SIG-M5 (cell line): ENCODE measurements around the gene PDGFRB.

Experiments used
- DNase-seq: peaks from one replicate; lab custom pipeline; 2025; lab: John Stamatoyannopoulos, UW

The PDGFRB gene

DNA sequence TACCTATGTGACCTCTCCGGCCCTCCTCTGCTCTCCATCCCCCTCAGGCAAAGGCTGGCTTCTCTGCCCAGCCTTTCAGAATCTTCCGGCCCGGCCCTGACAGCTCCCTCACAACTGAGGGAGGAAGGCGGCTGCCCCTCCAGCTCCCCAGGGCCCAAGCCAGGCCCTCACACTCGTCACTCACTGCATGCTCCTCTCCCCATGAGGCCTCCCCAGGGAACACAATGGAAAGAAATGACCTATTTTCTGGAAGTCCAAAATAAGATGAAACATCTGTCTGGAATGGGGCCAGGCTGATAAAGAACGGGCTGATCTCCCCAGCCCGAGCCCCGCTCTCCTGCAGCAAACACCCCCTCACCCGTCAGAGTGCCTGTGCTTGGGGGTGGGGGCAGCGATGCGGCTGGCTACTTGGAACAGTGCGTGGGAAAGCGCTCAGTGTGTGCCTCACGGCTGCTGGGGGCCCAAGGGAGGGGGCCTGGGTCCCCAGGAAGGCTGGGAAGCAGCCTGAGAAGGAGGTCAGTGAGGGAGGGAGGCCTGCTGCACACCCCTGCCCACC is 11.3 kb downstream of the PDGFRB start:
- DNase-seq: no peak

DNA sequence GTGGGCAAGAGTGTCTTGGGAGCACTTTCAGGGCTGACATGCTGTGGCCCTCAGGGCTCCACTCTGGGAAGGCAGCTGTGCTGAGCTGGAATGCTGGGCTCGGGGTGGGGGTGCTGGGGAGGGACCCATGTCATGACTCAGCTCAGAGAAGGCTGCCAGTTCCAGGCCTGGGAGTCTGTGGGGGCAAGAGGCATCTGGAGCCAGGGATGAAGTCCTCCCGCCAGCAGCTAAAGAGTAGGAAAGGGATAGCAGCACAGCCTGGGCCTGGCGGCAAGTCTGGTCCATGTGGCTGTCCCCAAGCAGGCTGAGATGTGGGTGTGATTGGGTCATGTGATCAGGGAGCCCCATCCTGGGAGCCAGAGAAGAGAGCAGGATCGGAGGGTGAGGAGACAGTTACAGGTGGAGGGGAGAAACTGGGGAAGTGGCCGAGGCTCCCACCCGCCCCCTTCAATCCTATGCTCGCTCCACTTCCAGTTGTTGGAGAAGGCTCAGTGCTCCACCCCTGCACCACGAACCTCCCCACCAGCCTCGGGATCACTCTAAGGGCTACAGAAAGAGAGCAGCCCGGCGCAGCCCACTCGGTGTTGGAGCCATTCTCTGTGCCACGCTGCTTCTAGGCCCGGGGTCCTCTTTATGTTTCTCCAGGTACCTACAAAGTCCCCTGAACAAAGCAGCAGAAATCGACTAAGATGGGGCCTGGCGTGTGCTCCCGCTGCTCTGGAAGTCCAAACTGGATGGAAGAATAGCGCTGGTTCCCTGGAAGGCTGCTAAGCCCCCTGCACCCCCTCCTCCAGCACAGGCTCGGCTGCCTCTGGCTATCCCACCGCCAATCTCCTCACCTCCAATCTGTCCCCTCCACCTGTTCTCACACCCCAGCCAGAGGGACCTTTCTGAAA is 12.0 kb downstream of the PDGFRB start:
- DNase-seq: no peak

DNA sequence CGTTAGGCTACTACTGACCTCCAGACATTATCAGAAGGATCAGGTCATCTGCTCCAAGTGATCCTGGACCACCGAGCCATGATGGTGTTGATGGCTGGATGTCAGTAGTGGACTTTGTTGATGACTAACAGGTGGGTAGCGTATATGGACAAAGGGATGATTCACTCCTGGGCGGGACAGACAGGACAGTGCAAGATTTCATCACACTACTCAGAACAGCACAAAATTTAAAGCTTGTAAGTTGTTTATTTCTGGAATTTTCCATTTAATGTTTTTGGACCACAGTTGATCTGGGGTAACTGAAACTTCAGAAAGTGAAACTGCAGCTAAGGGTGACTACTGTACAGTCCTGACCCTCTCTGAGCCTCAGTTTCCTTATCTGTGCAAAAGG is 12.7 kb downstream of the PDGFRB start:
- DNase-seq: peak; percentile 59

DNA sequence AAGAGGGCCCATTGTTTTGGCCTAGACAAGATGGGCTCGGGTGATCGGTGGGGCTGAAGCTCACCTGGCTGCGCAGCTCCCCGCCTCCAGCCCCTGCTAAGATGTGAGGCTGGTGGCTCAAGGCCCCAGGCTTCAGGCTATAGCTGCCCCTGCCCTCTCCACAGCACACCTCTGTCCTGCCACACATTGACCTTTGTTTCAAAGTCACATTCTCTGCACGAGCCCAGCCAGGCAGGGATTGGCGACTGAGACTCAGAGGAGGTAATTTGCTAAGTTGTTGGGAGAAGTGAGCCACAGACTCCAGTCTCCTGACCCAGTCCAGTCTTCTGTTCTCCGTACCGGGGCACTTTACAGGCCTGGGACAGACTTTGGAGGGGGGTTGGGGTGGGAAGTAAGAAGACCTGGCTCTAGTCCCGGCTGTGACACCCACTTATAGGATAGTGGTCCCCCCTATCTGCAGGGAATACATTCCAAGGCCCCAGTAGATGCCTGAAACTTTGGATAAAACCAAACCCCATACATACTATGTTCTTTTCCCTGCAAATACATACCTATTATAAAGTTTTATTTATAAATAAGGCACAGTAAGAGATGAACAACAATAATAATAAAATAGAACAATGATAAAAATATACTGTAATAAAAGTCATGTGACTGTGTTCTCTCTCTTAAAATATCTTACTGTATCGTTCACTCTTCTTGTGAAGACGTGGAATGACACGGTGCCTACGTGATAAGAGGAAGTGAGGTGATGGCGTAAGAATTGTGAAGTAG is 13.3 kb downstream of the PDGFRB start:
- no peak for DNase-seq

DNA sequence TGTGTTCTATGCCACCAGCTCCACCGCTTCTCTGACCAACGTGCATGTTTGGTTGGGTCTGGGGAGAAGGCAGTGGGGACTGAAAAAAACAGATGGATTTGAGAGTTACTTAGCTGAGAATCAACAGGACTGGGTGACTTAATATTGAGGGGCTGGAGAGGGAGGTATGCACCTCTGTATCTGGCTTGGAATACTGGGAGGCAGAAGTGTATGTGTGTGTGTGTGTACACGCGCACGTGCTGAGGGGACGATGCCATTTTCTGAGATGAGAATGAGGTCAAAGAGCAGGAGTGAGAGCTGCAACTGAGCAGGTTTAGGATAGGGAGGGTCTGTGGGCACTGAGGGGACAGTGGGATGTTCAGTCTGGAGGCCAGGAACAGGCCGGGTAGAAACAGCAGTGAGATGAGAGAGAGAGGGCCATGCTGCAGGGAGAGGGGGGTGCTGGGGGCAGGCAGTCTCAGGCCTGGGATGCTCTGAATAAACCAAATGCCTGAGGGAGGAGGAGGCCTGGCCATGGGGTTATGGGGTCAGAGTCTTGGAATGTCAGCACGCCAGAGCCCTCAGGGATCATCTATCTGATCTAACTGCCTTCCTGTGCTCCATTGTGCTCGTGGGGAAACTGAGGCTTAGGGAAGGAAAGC is 14.0 kb downstream of the PDGFRB start:
- no peak for DNase-seq

DNA sequence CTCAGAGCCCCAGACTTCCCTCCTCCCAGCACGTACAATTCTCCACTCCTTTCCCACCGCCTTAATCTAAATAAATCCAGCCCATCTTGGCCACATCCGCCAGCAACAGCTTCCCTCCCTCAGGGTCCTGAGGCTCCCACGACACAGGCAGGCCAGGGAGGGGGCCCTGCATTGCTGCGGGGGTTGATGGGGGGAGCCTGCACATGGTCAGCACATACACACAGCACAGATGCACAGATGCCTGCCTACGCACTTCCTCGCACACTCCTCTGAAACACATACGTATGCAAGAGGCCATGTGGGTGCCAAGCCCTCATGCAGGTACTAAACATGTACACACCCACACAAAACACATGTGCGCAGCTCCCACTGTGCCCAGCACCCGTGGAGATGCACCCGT is 14.8 kb downstream of the PDGFRB start:
- no peak for DNase-seq

DNA sequence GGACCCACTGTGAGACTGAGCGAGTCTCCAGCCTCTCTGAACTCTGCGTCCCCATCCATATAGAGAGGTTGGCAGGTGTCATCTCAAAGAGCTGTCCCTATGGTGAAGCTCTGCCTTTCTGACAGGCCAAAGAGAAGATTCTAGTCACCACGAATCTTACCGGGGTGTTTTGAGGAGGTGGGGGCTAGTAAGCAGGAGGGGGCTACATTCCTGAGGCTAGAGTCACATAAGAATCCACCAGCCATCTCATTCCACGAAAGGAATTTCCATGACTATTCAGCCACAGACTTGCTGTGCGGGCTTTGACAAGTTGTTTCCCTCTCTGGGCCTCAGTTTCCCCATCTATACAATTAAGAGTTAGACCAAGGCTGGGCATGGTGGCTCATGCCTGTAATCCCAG is 16.3 kb downstream of the PDGFRB start:
- DNase-seq: no peak

DNA sequence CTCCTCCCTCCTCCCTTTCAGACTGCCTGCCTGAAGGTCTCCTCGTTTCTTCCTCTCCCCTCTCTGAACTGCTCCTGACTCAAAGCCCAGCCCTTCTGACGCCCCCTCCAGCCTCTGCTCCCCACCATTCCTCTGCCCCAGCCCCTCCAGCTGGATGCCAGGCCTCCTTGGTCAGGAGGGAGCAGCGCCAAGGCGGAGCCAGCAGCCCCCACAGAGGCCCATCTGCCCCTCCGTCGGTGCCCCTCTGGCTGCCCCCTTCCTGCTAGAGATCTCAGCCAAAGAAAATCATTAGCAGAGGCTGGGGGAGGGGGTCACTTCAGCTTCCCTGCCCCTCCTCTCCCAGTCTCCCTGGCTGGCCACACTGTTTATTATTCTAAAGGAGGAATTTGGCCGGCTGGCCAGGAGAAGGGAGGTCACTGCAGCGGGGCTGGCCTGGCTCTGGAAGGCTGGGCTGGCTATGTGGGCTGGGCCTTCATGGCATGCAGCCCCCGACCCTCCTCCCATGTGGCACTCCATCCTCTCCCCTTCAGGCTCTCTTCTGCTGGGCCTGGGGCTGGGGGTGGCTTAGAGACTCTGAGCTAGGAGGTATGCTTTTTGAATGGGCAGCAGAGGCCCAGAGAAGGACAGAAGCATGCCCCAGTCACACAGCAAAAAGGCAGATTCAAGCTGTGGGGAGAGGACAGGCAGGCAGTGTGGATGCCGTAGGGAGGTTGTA is 16.9 kb downstream of the PDGFRB start:
- no peak for DNase-seq

DNA sequence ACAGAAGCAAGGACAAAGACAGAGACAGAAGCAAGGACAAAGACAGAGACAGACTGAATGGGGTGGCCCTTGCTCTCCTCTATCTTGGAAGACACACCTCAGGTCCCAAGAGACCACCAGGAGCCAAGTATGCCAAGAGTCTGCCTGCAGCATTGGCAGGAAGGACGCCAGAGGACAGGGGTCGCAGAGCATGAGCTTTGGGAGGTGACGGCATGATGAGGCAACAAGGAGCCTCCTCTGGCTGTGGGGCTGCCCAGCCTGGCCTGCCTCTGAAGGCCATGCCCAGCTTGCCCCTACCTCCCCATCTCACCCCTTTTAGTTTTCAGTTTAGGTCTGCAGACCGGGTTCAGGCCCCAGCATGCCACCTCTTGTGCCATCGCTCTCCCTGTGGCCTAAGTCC is 17.6 kb downstream of the PDGFRB start:
- DNase-seq: no peak

DNA sequence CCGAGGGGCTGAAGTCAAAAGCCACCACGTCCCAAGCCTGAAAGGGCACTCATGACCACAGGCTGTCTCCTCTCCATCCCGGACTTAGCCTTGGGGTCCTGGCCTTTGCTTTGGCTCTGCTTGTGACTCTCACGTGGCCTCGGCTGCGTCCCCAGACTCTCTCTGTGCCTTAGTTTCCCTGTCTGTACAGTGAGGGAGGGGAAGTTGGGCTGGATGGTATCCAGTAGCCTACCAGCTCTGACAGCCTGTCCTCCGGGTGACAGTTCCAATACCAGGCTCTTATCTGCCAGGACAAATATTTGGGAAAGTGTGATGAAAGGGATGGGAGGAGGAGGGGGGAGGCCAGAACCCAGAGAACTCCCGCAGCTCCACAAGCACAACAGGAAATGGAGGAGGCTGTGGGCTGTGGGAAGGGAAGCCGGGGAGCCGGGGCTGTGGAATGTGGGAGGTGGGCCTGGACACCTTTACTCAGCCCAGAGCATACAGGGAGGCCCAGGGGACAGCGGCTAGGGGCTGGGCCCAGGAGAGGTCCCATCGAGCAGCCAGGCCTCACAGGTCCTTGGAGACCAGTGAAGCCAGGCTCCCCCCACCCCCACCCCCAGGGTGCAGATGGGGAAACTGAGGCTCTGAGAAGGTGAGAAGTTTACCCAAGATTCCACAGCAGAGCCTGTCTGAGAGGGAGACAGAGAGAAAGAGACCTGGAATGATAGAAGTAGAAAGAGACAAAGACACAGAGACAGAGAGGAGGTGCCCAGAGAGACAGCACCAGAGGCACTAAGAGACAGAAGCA is 18.3 kb downstream of the PDGFRB start:
- DNase-seq: no peak

DNA sequence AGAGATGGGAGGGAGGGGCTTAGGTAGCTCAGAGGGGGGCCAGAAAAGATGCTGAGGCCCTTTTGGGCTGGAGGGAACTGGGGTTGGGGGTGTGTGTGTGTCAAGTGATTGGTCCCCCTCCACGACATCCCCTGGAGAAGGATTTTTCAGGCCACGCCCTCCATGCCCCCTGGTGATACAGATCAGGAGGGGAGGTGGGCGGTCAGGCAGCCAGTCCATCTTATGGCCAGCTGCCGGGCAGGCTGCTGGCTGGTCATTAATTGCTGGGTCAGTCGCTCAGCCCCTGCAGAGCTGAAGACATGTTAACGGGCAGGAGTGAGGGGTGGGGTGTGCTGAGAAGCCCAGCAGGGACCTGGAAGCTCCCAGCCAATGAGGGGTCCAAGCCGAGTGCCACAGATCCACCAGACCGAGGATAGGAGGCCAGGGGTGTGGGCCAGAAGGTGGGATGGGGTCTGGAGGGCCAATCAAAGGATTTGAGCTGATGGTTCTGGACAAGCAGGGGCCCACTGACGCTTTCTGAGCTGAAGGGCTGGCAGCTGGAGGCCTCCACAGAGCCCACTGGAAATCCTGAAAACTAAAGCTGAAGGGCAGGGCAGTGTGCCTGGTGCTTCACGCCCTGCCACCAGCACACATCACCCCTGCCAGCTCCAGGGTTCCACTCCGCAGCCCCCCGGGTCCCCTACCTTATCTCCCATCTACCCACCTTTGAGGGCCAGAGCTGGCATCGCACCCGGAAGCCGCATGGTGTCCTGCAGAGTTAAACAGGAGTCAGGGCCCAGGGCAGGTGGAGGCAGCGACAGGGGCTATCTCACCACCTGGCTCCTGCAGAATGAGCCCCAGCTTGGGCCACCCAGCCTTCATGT is 19.1 kb downstream of the PDGFRB start:
- DNase-seq: no peak

DNA sequence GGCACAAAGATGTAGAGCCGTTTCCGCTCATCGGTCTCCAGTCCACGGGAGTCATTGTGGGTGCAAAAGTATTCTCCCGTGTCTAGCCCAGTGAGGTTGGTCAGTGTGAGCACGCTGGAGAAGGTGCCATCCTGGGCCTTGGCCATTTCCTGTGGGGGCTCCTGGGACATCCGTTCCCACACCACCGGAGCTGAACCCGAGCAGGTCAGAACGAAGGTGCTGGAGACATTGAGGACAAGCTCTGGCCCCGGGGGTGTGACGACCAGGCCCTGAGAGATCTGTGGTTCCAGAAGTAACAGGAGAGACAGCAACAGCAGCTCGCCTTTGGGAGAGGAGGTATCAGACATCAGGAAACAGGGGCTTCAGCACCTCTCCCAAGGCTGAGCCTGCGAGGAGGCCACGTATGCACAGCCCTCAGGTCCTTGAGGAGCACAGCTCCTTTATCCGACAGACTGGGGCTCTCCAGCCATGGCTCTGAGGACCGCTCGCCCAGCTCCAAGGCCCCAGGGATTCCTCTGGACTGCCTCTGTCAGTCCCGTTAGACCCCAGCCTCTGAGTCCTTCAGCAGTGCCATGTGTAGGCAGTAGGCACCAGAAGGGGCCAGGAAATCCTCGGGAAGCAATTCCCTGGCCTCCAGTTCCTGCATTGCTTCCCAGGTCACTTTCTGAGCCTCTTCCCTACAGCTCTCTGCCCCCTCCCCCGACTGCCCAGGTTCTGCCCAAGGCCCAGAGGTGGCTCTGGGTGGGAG is 19.9 kb downstream of the PDGFRB start:
- no peak for DNase-seq

DNA sequence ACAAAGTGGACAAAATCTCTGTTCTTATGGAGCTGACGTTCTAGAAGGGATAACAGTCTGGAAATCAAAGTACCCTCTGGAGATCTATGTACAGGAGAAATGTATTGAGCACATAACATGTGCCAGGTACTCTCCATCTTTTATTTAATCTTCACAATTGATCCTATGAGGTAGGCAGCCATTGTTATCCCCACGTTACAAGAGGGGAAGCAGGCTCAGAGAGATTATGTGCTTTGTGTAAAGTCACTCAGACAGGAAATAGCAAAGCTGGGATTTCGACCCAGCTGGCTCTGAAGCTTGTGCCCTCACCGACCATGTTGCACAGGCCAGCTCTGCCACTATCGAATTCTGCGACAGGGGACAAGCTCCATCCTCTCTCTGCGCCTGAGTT is 21.5 kb downstream of the PDGFRB start:
- DNase-seq: no peak

DNA sequence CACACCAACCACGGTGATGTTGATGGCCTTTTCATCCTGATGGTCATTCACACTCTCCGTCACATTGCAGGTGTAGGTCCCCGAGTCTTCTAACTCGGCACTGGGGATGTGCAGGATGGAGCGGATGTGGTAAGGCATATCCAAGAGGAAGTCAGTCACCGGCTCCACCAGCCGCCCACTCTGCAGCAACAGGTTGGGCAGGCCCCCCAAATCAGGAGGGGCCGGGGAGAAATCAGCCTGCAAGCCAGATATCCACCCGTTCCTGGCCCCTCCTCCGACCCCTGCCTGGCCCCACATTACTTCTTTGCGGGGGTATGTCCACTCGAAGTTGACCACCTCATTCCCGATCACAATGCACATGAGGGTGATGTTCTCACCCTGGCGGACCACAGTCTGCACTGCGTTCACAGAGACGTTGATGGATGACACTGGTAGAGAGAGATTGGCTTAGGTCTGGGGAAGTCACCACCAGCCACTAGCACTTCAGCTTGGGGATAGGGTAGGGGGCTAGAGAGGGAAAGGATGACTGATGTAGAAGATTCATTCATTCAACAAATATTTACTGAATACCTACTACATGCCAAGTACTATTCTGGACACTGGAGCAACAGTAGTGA is 22.0 kb downstream of the PDGFRB start:
- DNase-seq: no peak

DNA sequence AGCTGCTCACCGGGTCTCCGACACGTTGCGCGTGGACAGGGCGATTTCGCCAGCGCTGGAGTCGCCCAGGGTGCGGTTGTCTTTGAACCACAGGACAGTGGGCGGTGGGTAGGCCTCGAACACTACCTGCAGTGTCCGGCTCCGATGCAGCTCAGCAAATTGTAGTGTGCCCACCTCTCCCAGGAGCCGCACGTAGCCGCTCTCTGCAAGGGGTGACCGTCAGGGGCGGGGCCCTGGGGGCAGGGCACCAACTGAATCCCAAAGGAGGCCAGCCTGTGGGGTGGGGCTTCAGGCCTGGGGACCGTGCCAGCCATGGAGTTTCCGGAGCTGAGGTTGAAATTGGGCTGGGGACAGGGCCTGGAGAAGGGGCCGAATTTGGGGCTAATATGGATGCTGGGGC is 22.9 kb downstream of the PDGFRB start:
- no peak for DNase-seq

DNA sequence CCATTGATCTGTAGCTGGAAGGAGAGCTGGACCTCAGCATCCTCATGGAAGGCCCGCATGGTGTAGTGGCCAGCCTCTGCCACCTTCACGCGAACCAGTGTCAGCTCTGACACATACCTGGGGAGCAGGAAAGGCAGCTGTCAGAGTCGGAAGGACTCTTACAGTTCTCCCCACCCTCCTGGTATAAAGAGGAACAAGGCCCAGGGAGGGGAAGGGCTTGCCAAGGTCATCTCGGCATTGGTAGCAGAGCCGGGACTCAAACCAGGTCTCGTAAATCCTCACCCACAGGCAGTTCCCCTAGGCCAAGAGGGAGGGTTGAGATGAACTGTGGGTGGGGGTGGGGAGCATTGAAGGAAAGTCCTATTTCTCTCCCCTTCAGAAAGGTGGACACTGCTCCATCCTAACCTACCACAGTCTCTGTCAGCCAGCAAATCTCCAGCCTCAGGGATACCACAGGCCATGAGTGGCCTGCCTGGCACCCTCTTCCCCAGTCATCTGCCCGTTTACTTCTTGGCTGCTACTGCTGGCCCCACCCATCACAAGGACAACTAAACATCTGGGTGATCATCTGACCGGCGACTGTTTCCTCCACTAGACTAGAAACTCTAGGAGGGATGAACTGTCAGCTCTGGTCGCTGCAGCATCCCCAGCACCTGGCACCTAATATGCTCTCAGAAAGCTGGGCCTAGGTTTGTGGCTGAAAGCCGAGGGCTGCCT is 23.5 kb downstream of the PDGFRB start:
- DNase-seq: no peak

DNA sequence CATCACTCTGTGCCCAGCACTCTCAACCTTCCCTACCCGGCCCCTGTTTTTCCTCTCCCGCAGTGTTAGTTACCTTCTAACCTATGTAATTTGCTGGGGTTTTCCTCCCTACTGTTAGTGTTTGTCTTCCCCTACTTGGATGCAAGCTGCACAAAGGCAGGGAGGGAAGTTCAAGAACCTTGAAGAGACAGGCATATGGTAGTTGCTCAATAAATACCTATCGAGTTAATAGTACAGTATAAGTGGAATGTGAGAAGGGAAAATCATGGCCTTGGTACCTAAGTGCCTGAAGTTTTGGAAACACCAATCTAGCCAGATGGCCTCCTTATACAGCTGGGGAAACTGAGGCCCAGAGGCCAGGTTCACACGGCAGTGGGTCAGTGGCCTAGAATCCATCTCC is 24.2 kb downstream of the PDGFRB start:
- no peak for DNase-seq

DNA sequence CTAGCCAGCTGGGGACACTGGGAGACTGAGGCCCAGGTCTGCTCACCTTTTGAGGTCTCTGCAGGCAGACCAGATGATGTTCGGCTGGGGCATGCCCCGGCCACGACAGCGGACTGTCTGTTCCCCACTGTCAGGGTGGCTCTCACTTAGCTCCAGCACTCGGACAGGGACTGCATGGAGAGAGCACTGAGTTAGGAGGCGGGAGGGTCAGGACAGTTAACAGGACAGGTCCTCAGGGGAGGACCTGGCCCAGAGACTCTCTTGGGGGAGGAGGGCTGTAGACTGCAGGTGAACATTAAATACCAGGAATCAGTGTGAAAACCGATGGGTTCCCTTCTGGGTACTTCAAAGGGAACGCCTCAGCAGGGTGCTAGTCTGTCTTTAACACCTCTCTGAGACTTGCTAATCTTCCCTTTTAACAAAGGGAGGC is 25.1 kb downstream of the PDGFRB start:
- DNase-seq: no peak
